K562 (cell line): ENCODE measurements around the gene CLCC1. TPM values are rescaled to one million over a fixed set of nuclear protein-coding genes. Genes with fewer than 3 reads are reported as not detected.

ENCODE experiments used
- ATAC-seq: fragments of 200-7000 bp; cut with Tn5 transposase; 3 replicates; pipeline ENCODE4 v1.9.1; 2020; ENCODE audit warnings: moderate library complexity
- BruUV-seq: library from RNA; stranded (reverse); fragments of 400-500 nt; replicated peaks from 2 replicates; lab custom pipeline; 2021; lab: Mats Ljungman, UMichigan
- CTCF ChIA-PET: fragments of 300-600 bp; formaldehyde crosslinking; extraction: SDS; loops from one replicate; lab custom pipeline; 2021; ENCODE audit warnings: low intra/inter-chr PET ratio; lab: Yijun Ruan, JAX
- POLR2A ChIA-PET: fragments of 300-600, 350-650 bp; sonication (Branson Sonifier 250); formaldehyde crosslinking; extraction: SDS; loops from one replicate; lab custom pipeline; 2021; ENCODE audit warnings: antibody characterized with exemption, inconsistent platforms; lab: Yijun Ruan, JAX
- DNase-seq, 4 experiments: peaks; one replicate each; pipeline versions ENCODE4 v3.0.0 to v3.0.0-alpha.2; 2011 to 2018; ENCODE audit warnings: low spot score in 3 of 4, mixed read lengths in 3 of 4; ENCODE audit errors: extremely low read depth in 1 of 4
- FAIRE-seq: peaks from 2 replicates; lab custom pipeline; 2011; peaks lifted over from hg19 to GRCh38; lab: Jason Lieb, UNC
- H2AFZ ChIP-seq: 2 replicates; pipeline ENCODE4 v1.6.0; 2011; ENCODE audit warnings: low read depth, low read length, control low read depth, inconsistent platforms
- H3K27ac ChIP-seq: fragments of 200-600 bp; 3 replicates; pipeline ENCODE4 v1.8.0; 2011; ENCODE audit warnings: low read depth, mild to moderate bottlenecking, control low read depth, inconsistent platforms, low read length, moderate library complexity, mixed read lengths; ENCODE audit errors: extremely low read depth
- H3K27me3 ChIP-seq, 2 experiments: fragments of 300-600 bp in 1 of 2; 2 replicates in 1 of 2; 3 replicates in 1 of 2; pipeline versions ENCODE4 v1.6.0 to v1.8.0; 2011; ENCODE audit warnings: inconsistent platforms in 2 of 2, low read length in 2 of 2, mild to moderate bottlenecking in 1 of 2, mixed read lengths in 1 of 2, moderate library complexity in 1 of 2; ENCODE audit not compliant: control insufficient read depth in 2 of 2, insufficient read depth in 2 of 2
- H3K36me3 ChIP-seq: fragments of 300-600 bp; 3 replicates; pipeline ENCODE4 v1.8.0; 2011; ENCODE audit warnings: mild to moderate bottlenecking, low read length, inconsistent platforms; ENCODE audit not compliant: control insufficient read depth, insufficient read depth
- H3K4me1 ChIP-seq, 2 experiments: fragments of 200-600 bp in 1 of 2; replicated peaks in 1 of 2; 2 replicates in 1 of 2; 3 replicates in 1 of 2; pipeline versions ENCODE4 v1.5.1 to v1.8.0; 2011; ENCODE audit warnings: inconsistent platforms in 2 of 2, low read length in 2 of 2, mild to moderate bottlenecking in 1 of 2, mixed read lengths in 1 of 2, moderate library complexity in 1 of 2; ENCODE audit not compliant: control insufficient read depth in 2 of 2, insufficient read depth in 2 of 2
- H3K4me2 ChIP-seq: 2 replicates; pipeline ENCODE4 v1.6.1; 2011; ENCODE audit warnings: low read length, control low read depth, inconsistent platforms, mixed read lengths; ENCODE audit not compliant: insufficient read depth
- H3K4me3 ChIP-seq: fragments of 200-600 bp; sonication (generic), shearing (Covaris generic); 2 replicates; pipeline ENCODE4 v1.5.1; 2016; ENCODE audit warnings: control low read depth, inconsistent platforms
- H3K79me2 ChIP-seq: fragments of 200-600 bp; 3 replicates; pipeline ENCODE4 v1.8.0; 2011; ENCODE audit warnings: low read length, inconsistent platforms; ENCODE audit not compliant: control insufficient read depth, insufficient read depth
- H3K9ac ChIP-seq, 2 experiments: 2 replicates each; pipeline versions ENCODE4 v1.6.0 to v1.6.1; 2011; ENCODE audit warnings: low read depth in 2 of 2, low read length in 2 of 2, control low read depth in 1 of 2, inconsistent platforms in 1 of 2, mild to moderate bottlenecking in 1 of 2, mixed read lengths in 1 of 2; ENCODE audit not compliant: insufficient read depth in 1 of 2
- H3K9me1 ChIP-seq: one replicate; pipeline ENCODE4 v1.6.0; 2011; ENCODE audit warnings: inconsistent platforms, mild to moderate bottlenecking, low read length, moderate library complexity; ENCODE audit not compliant: control insufficient read depth, insufficient read depth
- H3K9me3 ChIP-seq: replicated peaks from 2 replicates; pipeline ENCODE4 v1.5.1; 2011; ENCODE audit warnings: low read depth, low read length, inconsistent platforms; ENCODE audit not compliant: control insufficient read depth, insufficient read depth
- H4K20me1 ChIP-seq: replicated peaks from 2 replicates; pipeline ENCODE4 v1.6.1; 2011; ENCODE audit warnings: low read length, inconsistent platforms, mixed read lengths; ENCODE audit not compliant: control insufficient read depth, insufficient read depth
- BRF1 ChIP-seq: IDR thresholded peaks from 3 replicates; pipeline ENCODE4 v1.6.1; 2011; ENCODE audit warnings: borderline replicate concordance, mild to moderate bottlenecking; ENCODE audit not compliant: insufficient read length; ENCODE audit errors: extremely low read depth
- HNRNPH1 ChIP-seq: fragments of 200-400 bp; formaldehyde crosslinking; optimal IDR thresholded peaks from 2 replicates; pipeline ENCODE3; 2017; ENCODE audit warnings: low read depth, mild to moderate bottlenecking, low read length, moderate library complexity
- MCM7 ChIP-seq, 2 experiments: fragments of 450-650 bp; IDR thresholded peaks; 2 replicates each; pipeline ENCODE4 v1.6.1; 2016 to 2018
- POLR3A ChIP-seq: IDR thresholded peaks from 2 replicates; pipeline ENCODE4 v1.6.1; 2011; ENCODE audit warnings: borderline replicate concordance, mild to moderate bottlenecking, moderate library complexity; ENCODE audit not compliant: insufficient read length, insufficient read depth; ENCODE audit errors: extremely low read depth
- RBM25 ChIP-seq: fragments of 200-400 bp; formaldehyde crosslinking; IDR thresholded peaks from 2 replicates; pipeline ENCODE4 v1.6.1; 2018; ENCODE audit warnings: low read length, low read depth, moderate library complexity; ENCODE audit not compliant: severe bottlenecking
- TBP ChIP-seq: optimal IDR thresholded peaks from 2 replicates; pipeline ENCODE3; 2011; ENCODE audit warnings: low read depth, low read length, improper control_type of control experiment
- ZNF121 ChIP-seq: sonication (generic); formaldehyde crosslinking; conservative IDR thresholded peaks from 2 replicates; pipeline ENCODE4 v1.8.0; 2022; ENCODE audit warnings: missing genetic modification reagents
- ZNF253 ChIP-seq: fragments of 250-450 bp; sonication (Bioruptor Pico); conservative IDR thresholded peaks from 2 replicates; pipeline ENCODE4 v1.6.1; 2021; ENCODE audit warnings: mild to moderate bottlenecking
- ZNF76 ChIP-seq: fragments of 250-450 bp; sonication (Bioruptor Pico); IDR thresholded peaks from 2 replicates; pipeline ENCODE4 v1.4.0; 2020; ENCODE audit warnings: mild to moderate bottlenecking, moderate library complexity, borderline replicate concordance
- WGBS: fragments of 100-300 bp; shearing (Covaris generic); methylation state at CpG from one replicate; pipeline ENCODE4 v1.1.6; 2016; ENCODE audit warnings: low coverage, mixed read lengths; ENCODE audit not compliant: insufficient coverage; ENCODE audit errors: missing lambda C conversion rate; 5-methylcytosine and 5-hydroxymethylcytosine counted together
- in situ Hi-C: fragments of 300-500 bp; cut with MboI; formaldehyde crosslinking; loops from 4 replicates; pipeline ENCODE4 v1.15.0; 2018; ENCODE audit warnings: inconsistent platforms, mixed read lengths
- intact Hi-C: fragments of 100-400 bp; cut with micrococcal nuclease; formaldehyde crosslinking; loops from 2 replicates; pipeline ENCODE4 v1.14.2; 2022
- polyA plus RNA-seq, 8 experiments: library from polyadenylated mRNA; depleted of rRNA in 4 of 8; stranded (reverse) in 5 of 8; unstranded in 3 of 8; fragments of >200 nt; fragmentation: Nextera tagmentation in 2 of 8; fragmentation: Illumina TruSeq in 1 of 8; extraction: Ambion mirVana in 2 of 8; extraction: Trizol in 1 of 8; gene quantifications; 2 replicates each; pipeline versions ENCODE4 v1.2.1 to v1.2.3, GENCODE V29; 2011 to 2014; ENCODE audit warnings: inconsistent platforms in 1 of 8, missing spikeins in 1 of 8
- total RNA-seq, 7 experiments: library from RNA; depleted of rRNA in 6 of 7; stranded (reverse); fragments of >200 nt in 6 of 7; fragmentation: Illumina TruSeq in 2 of 7; extraction: Trizol in 2 of 7; gene quantifications; 2 replicates each; pipeline versions ENCODE4 v1.2.1 to v1.2.3, GENCODE V29; 2011 to 2021; ENCODE audit warnings: low replicate concordance in 1 of 7
- TF ChIP-seq, protein P1 (sequence below), 2 experiments: fragments of 200-800 bp in 1 of 2; sonication (Bioruptor generic) in 1 of 2; sonication (generic) in 1 of 2; formaldehyde crosslinking in 1 of 2; IDR thresholded peaks in 1 of 2; conservative IDR thresholded peaks in 1 of 2; 2 replicates each; pipeline versions ENCODE4 v1.5.0 to v1.6.1; 2016 to 2020; ENCODE audit warnings: missing compliant biosample characterization in 1 of 2, missing genetic modification characterization in 1 of 2, missing genetic modification reagents in 1 of 2
- TF ChIP-seq, protein P2 (sequence below): sonication (generic); formaldehyde crosslinking; IDR thresholded peaks from 2 replicates; pipeline ENCODE4 v1.4.0; 2020; ENCODE audit warnings: mild to moderate bottlenecking, missing genetic modification reagents

CLCC1 gene
- total and polyA plus RNA-seq, 9 of the 15 experiments (the other 6 are each of a cell fraction or from before 2014, with no cell fraction given) = 28.8 to 63.4 (median 40.4) TPM

DNA sequence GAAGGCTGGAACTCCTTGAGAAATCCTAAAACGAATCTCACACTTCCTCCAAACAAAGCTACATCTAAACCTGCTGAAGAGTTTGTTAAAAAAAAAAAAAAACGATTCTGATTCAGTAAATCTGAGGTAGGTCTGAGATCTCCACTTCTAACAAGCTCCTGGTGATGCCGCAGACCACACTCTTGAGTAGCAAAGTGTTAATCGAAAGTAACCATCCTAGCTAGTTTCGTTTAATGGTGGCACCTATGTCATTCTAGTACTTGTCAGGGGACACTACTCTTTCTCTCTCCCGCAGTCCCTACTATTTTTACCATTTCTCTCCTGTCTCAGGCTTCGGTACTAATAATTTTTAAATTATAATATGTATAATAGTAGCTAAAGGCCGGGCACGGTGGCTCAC lies 2.1 kb downstream of the CLCC1 start:
- H3K9me3 ChIP-seq = no peaks in the 10 kb centered on the region
- no peak overlapping the region for H3K27ac ChIP-seq
- DNase-seq = no peak
- H3K4me3 ChIP-seq = no peak overlapping the region
- H3K4me2 ChIP-seq = no peak overlapping the region
- no peak for FAIRE-seq
- ChIA-PET CTCF (no interaction called here), POLR2A (interaction anchor here (0.6 to 3.2 kb wide), 13 partner anchors 8 to 400 kb away, joined by 3 to 36 read pairs (median 3); partner anchors contain the start of gene TAF13)
- no peak for TF ChIP-seq TBP
- ATAC-seq = no peak
- no peak overlapping the region for H3K9ac ChIP-seq
- H3K27me3 ChIP-seq = no peaks in the 10 kb centered on the region
- no peaks in the 10 kb centered on the region for H3K9me1 ChIP-seq
- peaks cover 19 to 23% of the 10 kb centered on the region in 2 experiments for H3K4me1 ChIP-seq
- H2AFZ ChIP-seq = no peak overlapping the region
- H4K20me1 ChIP-seq = peaks cover 25% of the 10 kb centered on the region
- peaks cover 35% of the 10 kb centered on the region for H3K36me3 ChIP-seq
- intact Hi-C loops (loop anchor here (5.0 kb wide), 3 partner anchors 49 to 151 kb away; partner anchors contain the start of genes ELAPOR1 and WDR47), in situ Hi-C loops (no loop called here)
- WGBS = 75% methylated on average over 9 of the region's 9 CpGs
- H3K79me2 ChIP-seq = peaks cover 70% of the 10 kb centered on the region
- BruUV-seq = no TSS peak

DNA sequence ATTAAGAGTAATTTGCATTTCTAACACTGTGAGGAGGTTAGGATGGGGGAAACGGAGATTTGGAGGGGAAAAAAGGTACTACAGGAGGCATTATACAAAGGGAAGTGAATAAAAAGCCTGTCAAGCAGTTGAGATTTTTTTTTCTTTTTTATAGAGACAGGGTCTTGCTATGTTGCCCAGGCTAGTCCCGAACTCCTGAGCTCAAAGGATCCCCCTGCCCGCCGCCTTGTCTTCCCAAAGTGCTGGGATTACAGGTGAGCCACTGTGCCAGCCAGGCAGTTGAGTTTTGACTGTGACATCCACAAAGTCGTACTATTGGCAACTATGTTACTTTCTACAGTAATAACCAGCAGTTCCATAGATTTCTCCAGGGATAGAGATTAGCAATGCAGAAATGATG lies 2.6 kb downstream of the CLCC1 start:
- in situ Hi-C loops = no loop called here
- Histone ChIP-seq H3K27ac (no peak overlapping the region), H4K20me1 (peaks cover 29% of the 10 kb centered on the region), H3K9me3 (no peaks in the 10 kb centered on the region), H3K9ac (no peak overlapping the region), H3K36me3 (peaks cover 40% of the 10 kb centered on the region), H3K27me3 (no peaks in the 10 kb centered on the region), H3K79me2 (peaks cover 74% of the 10 kb centered on the region), H3K4me2 (no peak overlapping the region), H3K4me1 (peaks cover 19 to 23% of the 10 kb centered on the region in 2 experiments), H2AFZ (no peak overlapping the region), H3K9me1 (no peaks in the 10 kb centered on the region), H3K4me3 (no peak overlapping the region)
- BruUV-seq = no TSS peak
- no peak for DNase-seq
- FAIRE-seq = no peak
- no peak for ATAC-seq
- ChIA-PET POLR2A (interaction anchor here (0.8 to 3.2 kb wide), 9 partner anchors 8 to 400 kb away, joined by 3 to 36 read pairs (median 4); no protein-coding TSS in a partner anchor), CTCF (no interaction called here)
- 92% methylated on average over 5 of the region's 5 CpGs for WGBS
- no peak for TF ChIP-seq MCM7 (IDR thresholded peaks at IDR 0.05)
- TF ChIP-seq, protein P1, sequence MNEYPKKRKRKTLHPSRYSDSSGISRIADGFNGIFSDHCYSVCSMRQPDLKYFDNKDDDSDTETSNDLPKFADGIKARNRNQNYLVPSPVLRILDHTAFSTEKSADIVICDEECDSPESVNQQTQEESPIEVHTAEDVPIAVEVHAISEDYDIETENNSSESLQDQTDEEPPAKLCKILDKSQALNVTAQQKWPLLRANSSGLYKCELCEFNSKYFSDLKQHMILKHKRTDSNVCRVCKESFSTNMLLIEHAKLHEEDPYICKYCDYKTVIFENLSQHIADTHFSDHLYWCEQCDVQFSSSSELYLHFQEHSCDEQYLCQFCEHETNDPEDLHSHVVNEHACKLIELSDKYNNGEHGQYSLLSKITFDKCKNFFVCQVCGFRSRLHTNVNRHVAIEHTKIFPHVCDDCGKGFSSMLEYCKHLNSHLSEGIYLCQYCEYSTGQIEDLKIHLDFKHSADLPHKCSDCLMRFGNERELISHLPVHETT (CRISPR knock-in tag; conservative IDR thresholded peaks at IDR 0.05 in 1 of 2, IDR thresholded peaks at IDR 0.05 in 1 of 2) = no peak
- TF ChIP-seq, protein P2, sequence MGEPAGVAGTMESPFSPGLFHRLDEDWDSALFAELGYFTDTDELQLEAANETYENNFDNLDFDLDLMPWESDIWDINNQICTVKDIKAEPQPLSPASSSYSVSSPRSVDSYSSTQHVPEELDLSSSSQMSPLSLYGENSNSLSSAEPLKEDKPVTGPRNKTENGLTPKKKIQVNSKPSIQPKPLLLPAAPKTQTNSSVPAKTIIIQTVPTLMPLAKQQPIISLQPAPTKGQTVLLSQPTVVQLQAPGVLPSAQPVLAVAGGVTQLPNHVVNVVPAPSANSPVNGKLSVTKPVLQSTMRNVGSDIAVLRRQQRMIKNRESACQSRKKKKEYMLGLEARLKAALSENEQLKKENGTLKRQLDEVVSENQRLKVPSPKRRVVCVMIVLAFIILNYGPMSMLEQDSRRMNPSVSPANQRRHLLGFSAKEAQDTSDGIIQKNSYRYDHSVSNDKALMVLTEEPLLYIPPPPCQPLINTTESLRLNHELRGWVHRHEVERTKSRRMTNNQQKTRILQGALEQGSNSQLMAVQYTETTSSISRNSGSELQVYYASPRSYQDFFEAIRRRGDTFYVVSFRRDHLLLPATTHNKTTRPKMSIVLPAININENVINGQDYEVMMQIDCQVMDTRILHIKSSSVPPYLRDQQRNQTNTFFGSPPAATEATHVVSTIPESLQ (CRISPR knock-in tag) = no peak
- no peak for TF ChIP-seq HNRNPH1
- TF ChIP-seq ZNF76 (CRISPR knock-in tag) = no peak
- no peak for TF ChIP-seq POLR3A
- TF ChIP-seq ZNF253 = no peak
- no peak for TF ChIP-seq BRF1
- TF ChIP-seq ZNF121 (CRISPR knock-in tag) = peak; percentile 43; the same call in 1 of the 2 replicates
- TF ChIP-seq RBM25 = peak; percentile 21
- intact Hi-C loops = loop anchor here (5.0 kb wide), 3 partner anchors 48 to 152 kb away; partner anchors contain the start of genes ELAPOR1 and WDR47
